Stimulated activated CD8-positive, alpha-beta memory T cell treated with anti-CD3 and anti-CD28 coated beads, Interleukin-4, amount 100 ng/mL, for 48 hours (primary cell): Measurements from ENCODE around the gene ARVCF.
A peak's percentile ranks its signal among the peaks of the same experiment; 100 is the strongest.

ENCODE experiments used
- DNase-seq: peaks from one replicate; pipeline ENCODE4 v3.0.0-alpha.2; 2020

ARVCF gene

GRCh38 chr22:20016734-20017621, at the start of gene ARVCF:
Gene ARVCF, minus strand, starts transcription at chr22:20016823. Its CDS starts 26,029 bp downstream, at chr22:19990794.
- DNase-seq: peak; percentile 95

GRCh38 chr22:20065896-20066616, 49.4 kb upstream of the ARVCF start:
- no peak for DNase-seq

GRCh38 chr22:20064545-20065262, 48.1 kb upstream of the ARVCF start:
- DNase-seq: no peak

- no peak for DNase-seq
These were observed 47.5 kb upstream of the ARVCF start for GRCh38 chr22:20064140-20064480.

- DNase-seq: no peak
These were observed 46.9 kb upstream of the ARVCF start for GRCh38 chr22:20063271-20064139.

- no peak for DNase-seq
These were observed 46.1 kb upstream of the ARVCF start for GRCh38 chr22:20062766-20063083.

GRCh38 chr22:20062043-20062765, 45.6 kb upstream of the ARVCF start:
- DNase-seq: no peak

- no peak for DNase-seq
These were observed 44.8 kb upstream of the ARVCF start for GRCh38 chr22:20061481-20061861.

GRCh38 chr22:20060700-20061480, 44.3 kb upstream of the ARVCF start:
- no peak for DNase-seq

- DNase-seq: no peak
These were observed 42.6 kb upstream of the ARVCF start for GRCh38 chr22:20058989-20059770.

GRCh38 chr22:20057596-20058268, 41.1 kb upstream of the ARVCF start:
- DNase-seq: no peak

GRCh38 chr22:20056696-20057386, 40.2 kb upstream of the ARVCF start:
- DNase-seq: no peak

- DNase-seq: no peak
These were observed 39.5 kb upstream of the ARVCF start for GRCh38 chr22:20056161-20056560.

- no peak for DNase-seq
These were observed 39.0 kb upstream of the ARVCF start for GRCh38 chr22:20055654-20056053.

GRCh38 chr22:20055144-20055543, 38.5 kb upstream of the ARVCF start:
- no peak for DNase-seq

- DNase-seq: no peak
These were observed 37.9 kb upstream of the ARVCF start for GRCh38 chr22:20054485-20054884.

- no peak for DNase-seq
These were observed 37.4 kb upstream of the ARVCF start for GRCh38 chr22:20054034-20054427.

GRCh38 chr22:20053407-20054033, 36.9 kb upstream of the ARVCF start:
- DNase-seq: no peak
